GM21737 (cell line): ENCODE results near the gene MELK.

Experiments used
- ATAC-seq: cut with Tn5 transposase; IDR thresholded peaks from one replicate; pipeline ENCODE4 v1.9.1; 2021; ENCODE audit warnings: mild to moderate bottlenecking, moderate library complexity; ENCODE audit not compliant: unreplicated experiment

MELK gene

DNA sequence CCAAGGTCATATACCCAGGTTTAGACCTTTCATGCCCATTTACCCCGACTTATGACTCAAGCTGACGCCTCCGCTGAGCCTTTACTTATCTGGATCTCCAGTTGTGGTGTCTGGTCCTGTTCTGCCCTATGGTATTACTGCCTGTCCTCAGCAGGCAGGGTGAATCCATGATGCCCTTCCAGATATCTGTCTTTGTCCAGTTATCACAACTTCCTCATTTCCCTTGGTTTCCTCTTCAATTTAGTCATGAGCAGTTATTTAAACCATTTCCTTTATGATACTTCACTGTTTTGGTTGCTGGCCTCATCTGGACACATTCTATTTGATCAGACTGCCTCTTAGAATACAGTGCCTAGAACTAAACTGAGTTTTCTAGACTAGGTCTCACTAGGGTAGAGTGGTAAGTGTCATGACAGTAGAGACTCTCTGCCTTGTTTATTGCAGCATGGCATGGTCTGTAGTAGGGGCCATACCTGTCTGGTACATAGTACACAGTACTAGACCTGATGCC is 93.3 kb downstream of the MELK start:
- ATAC-seq = no peak

DNA sequence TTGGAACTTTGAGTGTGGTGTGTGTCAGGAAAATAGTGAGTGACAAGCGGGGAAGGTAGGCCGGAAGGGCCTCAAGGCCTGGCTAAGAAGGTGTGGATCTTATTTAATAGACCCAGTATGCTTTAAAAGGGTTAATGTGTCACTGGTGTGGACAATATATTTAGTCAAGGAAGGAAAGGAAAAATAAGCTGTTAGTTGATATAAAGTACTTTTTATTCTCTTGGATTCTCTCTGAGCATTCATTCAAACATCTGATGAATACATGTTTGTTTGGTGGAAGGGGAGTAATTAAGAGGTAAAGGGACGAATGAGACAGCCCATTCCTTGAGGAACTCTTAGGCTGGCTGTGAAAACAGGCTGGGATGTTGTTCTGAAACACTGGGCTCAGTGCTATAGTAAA is 98.9 kb downstream of the MELK start:
- ATAC-seq = no peak

DNA sequence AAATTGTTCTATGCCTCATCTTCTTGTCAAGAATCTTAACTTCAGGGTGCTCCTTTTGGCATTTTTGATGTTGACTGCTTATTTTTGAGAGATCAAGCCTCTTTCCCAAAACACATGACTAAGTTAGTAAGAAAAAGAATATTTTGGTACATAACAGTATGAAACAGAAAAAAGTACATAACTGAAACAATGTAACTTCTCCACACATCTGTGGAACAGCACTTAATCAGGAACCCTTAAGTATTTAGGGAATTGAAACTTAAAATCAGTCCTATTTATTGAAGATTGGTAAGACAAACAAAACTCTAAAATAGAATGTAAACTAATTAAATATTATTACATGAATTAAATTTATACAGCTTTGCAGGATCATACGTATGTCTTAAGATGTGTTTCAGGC is 103.4 kb downstream of the MELK start:
- ATAC-seq = no peak

DNA sequence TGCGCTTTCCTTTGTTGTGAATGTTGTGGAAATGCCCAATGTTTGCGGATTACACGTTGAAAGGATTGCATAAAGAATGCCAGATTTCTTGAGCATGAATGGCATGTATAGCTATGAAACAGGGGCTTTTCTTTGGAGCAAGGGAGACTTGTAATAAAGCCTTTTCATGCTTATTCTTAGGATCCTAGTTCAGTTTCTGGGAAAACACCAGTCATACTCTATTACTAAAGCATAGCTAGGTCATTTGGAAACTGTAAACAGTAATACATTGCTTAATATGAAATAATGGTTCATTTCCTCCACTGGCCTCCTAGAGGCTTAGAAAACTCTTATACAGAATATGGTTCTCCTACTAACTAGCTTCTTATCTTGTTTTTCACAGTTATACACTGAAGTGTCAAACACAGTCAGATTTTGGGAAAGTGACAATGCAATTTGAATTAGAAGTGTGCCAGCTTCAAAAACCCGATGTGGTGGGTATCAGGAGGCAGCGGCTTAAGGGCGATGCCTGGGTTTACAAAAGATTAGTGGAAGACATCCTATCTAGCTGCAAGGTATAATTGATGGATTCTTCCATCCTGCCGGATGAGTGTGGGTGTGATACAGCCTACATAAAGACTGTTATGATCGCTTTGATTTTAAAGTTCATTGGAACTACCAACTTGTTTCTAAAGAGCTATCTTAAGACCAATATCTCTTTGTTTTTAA is 104.2 kb downstream of the MELK start:
- no peak for ATAC-seq

DNA sequence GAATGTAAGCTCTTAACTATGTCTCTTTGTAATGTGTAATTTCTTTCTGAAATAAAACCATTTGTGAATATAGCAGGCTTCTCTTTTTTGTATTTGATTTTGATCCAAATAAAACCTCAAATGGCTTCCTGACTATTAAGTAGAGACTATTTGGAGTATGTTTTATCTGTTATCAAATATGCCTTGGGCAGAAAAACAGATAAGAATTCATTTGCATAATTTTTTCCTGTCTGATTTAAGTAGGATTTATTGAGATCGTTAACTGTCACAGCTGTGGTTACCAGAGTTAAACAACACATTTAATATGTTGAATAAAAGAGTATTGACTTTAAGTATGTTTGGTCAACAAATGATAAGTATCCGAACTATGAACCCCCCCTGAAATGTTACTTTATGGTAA is 104.9 kb downstream of the MELK start:
- ATAC-seq = no peak

DNA sequence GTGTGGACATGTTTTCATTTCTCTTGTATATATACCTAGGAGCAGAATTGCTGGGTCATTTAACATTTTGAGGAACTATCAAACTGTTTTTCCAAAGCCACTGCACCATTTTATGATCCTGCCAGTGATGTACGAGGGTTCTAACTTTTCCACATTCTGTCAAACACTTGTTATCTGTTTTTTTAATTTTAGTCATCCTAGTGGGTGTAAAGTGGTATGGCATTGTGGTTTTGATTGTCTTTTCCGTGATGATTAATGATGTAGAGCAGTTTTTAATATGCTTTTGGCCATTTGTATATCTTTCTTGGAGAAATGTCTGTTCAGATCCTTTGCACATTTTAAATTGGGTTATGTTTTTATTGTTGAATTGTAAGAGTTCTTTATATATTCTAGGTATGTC is 107.0 kb downstream of the MELK start:
- no peak for ATAC-seq

DNA sequence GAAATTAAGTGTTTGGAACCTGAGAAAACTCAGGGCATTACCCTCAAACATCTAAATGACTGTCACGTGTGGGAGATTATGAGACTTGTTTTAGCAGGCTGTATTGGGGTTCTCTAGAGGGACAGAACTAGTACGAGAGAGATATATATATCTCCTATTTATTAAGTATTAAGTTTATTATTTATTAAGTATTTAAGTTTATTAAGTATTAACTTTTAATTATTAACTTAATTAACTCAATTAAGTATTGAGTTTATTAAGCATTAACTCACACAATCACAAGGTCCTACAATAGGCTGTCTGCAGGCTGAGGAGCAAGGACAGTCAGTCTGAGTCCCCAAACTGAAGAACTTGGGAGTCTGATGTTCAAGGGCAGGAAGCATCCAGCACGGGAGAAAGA is 113.8 kb downstream of the MELK start:
- no peak for ATAC-seq

DNA sequence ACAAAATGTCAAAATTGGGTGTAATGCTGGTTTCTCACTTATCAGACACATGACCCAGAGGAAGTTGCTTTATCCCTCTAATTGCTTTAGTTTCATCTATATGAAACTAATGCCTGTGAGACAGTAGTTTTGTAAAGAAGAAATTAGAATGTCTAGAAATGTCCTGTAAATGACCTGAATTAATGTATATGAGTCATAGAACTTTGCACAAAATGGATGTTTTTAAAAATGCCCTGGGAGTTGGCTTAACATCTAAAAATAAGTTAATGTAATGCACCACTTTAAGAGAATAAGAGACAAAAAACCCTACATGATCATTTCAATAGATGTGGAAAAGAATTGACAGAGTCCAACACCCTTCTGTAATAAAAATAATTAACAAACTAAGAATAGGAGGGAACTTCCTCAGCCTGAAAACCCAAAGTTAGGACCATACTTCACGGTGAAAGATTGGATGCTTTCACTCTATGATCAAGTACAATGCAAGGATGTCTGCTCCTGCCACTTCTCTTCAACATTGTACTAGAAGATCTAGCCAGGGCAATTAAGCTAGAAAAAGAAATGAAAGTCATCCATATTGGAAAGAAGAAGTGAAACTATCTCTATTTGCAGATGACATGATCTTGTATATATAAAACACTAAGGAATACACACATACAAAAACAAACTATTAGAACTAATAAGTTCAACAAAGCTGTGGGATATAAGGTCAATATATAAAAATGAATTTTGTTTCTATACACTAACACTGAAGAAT is 117.9 kb downstream of the MELK start:
- ATAC-seq = no peak

DNA sequence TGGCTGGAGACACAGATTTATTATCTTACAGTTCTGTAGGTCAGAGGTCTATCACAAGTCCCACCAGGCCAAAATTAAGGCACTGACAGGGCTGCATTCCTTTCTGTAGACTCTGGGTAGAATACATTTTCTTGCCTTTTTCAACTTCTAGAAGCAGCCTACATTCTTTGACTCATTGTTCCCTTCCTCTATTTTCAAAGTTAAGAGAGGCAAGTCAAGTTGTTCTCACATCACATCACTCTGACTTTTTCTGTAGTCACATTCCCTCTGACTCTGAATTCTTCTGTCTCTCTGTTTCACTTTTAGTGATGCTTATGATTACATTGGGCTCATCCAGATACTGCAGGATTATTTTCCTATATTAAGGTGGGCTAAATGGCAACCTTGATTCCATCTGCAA is 119.0 kb downstream of the MELK start:
- ATAC-seq = no peak

DNA sequence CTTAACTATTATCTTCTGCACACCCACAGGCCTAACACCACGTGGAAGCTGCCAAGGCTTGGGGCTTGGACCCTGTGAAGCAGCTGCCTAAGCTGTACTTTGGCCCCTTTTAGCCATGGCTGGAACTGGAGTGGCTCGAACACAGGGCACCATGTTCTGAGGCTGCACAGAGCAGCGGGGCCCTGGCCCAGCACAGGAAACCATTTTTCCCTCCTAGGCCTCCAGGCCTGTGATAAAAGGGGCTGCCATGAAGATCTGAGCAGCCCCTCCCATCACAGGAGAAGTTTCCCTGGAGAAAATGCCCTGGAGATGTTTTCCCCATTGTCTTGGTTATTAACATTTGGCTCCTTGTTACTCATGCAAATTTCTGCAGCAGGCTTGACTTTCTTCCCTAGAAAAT is 126.3 kb downstream of the MELK start:
- no peak for ATAC-seq

DNA sequence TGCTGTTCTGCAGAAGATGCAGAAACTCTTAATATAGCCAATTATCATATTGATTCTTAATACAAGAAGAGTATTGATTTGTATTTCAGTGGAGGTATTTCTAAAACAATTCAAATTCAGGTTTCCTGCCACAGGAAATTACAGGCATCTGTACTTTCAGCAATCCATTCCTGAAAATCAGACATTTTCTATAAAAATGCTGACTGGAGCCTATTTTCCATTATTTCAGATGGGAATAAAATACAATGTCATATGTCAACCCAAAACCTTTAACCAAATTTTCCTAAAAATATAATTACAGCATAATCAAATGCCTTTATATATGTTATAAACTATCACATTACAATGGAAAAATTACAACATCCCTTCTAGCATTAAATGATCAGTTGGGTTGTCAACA is 131.5 kb downstream of the MELK start:
- no peak for ATAC-seq

DNA sequence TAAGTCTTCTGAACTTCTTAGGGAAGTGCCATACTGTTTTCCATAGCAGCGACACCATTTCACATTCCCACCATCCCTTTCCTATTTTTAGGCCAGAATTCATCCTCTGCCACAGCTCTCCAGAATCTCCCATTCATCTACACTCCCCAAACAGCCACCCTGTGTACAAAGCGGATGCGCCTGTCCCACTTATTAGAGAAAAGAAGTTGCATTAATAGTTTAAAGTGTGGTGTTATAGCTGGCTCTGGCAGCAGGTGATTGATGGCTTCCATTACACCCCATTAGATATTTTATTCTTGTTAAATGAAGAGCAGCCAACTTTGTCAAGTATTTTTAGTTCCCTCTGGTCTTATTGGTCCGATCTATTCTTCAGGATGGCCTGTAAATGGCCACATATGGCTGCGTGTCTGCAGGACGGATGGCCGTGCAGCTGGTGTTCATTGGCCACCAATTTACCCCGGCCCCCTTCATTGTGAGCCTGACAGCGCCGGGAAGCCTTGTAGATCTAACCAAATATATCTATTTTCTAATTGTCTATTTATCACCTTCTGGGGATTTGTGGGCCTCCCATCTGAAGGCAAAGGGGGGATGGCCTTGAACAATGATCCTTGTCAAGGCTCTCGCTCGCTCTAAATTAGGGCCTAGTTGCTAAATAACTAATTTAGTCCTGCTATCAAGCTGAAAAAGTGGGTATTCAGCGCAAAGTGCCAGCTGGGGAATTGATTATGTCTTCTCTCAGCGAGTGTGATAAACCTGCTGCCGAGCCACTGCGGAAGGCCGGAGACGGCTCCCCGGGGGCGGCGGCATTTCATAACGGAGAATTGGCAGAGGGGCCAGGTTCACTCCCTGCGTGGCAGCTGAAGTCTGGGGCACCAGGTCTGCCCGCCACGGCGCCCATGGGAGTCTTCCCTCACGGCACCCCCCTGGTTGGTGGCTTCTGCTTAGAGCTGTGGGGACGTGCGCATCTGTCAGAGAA is 141.1 kb downstream of the MELK start:
- no peak for ATAC-seq

DNA sequence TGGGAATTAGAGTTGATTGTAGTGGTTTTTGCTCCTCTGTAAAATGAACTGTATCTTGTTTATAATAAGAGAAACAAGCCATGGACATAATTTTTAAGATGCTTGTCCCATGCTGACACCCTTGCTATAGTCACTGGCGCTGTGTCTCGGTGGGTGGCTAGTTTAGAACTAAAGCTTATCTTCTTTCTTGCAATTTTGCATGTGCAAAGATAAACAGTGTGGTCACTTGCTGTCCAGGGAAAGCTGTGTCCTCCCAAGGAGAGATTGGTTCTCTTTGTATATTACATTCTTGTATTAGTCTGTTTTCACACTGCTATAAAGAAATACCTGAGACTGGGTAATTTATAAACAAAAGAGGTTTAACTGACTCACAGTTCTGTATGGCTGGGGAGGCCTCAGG is 143.8 kb downstream of the MELK start:
- no peak for ATAC-seq

DNA sequence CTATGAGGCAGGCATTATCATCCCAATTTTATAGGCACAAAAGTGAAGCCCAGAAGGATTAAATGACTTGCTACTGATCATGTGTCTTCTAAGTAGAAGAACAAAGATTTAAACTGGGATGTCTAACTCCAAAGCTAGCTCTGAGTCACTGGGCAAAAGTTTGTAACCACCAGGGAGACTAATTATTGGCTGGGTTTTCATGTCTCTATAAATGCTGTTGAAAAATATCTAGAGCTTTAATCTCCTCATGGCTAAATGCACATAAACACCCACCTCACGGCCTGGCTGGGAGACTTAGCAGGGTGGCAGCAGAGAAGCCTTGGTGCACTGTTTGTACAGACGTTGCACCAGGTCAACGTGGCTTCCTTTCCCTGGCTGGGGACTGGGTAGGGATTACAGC is 144.6 kb downstream of the MELK start:
- ATAC-seq = no peak

DNA sequence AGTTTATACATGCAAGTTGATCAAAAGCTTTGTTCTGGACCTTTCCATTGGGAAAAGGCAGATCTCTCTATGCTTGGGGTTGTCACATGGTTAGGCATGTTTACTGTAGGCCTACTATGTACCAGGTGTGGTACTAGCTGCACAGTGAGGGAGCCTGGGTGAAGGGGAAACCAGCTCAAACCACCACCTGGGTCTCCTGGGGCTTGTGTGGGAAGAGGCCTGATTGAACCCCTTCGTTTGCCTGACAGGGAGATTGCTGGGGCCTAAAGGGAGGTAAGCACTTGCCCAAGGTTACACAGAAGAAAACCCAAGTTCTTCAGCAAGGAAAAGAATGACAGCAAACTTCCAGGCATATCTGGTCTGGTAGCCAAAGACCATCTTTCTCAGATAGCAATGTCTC is 145.9 kb downstream of the MELK start:
- no peak for ATAC-seq

DNA sequence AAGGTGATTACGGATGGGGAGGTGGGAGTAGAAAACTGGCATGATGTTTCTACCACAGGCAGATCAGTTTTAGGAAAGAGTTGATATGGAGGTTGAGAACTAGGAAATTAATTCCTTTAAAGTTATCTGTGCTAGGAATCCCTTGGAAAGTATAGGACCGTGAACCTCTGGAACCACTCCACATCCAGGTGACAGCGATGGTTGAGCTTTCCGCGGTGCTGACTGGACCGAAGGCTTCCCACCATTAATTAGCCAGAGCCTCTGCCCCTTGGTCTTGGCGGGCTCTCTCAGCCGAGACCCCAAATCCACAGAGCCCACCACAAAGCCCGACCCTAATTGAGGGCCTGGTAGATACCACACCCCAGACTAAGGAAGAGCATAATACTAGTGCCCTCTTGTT is 147.3 kb downstream of the MELK start:
- no peak for ATAC-seq

DNA sequence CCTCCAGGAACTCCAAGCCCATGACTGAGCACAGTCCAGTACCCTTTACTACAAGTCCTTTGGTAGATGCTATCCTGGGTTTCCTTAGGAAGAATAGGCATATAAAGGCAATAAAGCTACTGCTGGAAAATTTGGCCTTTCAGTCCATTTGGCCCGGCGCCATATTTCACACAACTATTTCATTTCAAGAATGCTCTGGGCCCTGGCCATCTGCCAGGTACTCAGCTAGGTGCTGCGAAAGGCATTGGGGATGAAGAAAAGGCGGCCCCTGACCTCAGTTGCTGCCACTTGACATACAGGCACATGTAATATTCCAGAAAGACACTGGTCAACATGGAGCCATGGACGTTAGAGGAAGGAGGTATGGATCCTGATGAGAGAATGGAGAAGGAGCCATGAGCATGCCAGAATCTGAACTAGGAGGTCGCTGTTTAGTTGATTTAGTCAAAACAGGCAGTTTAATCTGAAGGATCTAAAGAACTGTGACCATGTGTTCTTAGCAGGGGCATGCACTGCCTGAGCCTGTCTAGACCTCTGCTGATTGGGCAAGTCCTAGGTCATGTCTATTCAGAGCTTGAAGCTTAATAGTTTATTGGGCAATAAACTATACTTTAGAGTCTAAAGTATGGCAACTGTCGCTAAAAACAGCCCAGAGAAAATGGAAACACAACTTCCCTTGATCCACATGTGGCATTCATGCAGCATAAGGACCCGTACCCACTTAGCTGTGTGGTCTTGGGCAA is 149.3 kb downstream of the MELK start:
- no peak for ATAC-seq

DNA sequence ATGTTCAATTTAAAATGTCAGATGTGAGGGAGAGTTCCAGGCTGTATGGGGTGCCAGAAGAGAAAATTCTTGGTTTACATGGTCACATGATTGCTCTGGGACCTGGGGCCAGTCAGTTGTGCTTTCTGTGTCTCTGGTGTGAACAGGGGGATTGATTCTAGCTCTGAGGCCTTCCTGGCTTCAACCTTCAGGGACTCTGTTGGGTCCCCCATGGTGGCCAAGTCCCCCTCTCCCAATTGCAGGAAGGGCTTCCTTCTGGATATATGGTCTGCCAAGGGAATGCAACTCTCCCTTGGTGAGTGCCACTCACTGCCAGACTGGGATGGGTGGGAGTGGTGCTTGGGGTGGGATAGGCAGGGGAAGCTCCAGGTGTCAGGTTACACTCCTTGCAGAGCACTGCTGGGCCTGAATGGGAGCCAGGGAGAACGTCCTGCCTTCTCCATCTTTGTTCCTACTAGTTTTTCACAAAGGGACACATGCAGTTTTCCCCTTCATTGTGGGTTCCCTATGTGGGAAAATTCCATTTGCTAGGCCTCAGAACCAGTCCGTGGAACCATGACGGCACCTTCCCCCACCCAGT is 153.2 kb downstream of the MELK start:
- no peak for ATAC-seq
